WI38 (cell line): ENCODE measurements around the gene RIOK3.

Experiments
- H3K4me3 ChIP-seq: 2 replicates; pipeline ENCODE4 v1.5.1; 2011; ENCODE audit warnings: low read depth, mild to moderate bottlenecking, control low read depth, low read length
- CTCF ChIP-seq: IDR thresholded peaks from 2 replicates; pipeline ENCODE4 v1.5.1; 2012; ENCODE audit warnings: low read depth, mild to moderate bottlenecking, control low read depth, low read length

RIOK3 gene

GRCh38 chr18:23521907-23522306 is 68.8 kb downstream of the RIOK3 start:
- H3K4me3 ChIP-seq = no peak overlapping the region
- no peak for TF ChIP-seq CTCF

GRCh38 chr18:23523429-23524212 is 70.5 kb downstream of the RIOK3 start:
- H3K4me3 ChIP-seq = no peak overlapping the region
- TF ChIP-seq CTCF = no peak

DNA sequence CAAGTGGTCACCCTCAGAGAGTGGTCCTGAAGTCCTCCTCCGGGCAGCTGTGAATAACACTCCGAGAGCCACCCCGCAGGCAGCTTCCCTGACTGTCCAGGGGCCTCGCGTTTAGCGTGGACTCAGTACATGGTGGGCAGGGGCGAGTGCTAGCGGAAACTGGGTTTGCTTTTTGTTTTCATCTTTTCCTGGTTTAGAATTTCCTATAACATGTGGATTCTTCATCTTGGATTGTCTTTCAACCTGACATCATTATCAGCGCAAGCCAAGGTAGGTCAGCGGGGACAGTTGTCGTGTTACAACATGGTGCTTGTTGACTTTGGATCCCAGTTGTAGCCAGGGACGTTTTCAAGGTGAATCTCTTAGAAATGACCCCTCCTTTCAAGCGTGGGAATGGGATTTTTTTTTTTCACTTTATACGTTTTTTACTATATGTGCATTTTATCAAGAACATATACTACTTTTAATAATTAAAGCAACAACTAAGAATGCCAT is 71.2 kb downstream of the RIOK3 start:
- no peak for TF ChIP-seq CTCF
- no peak overlapping the region for H3K4me3 ChIP-seq

GRCh38 chr18:23526501-23527063 is 73.5 kb downstream of the RIOK3 start:
- no peak overlapping the region for H3K4me3 ChIP-seq
- no peak for TF ChIP-seq CTCF

DNA sequence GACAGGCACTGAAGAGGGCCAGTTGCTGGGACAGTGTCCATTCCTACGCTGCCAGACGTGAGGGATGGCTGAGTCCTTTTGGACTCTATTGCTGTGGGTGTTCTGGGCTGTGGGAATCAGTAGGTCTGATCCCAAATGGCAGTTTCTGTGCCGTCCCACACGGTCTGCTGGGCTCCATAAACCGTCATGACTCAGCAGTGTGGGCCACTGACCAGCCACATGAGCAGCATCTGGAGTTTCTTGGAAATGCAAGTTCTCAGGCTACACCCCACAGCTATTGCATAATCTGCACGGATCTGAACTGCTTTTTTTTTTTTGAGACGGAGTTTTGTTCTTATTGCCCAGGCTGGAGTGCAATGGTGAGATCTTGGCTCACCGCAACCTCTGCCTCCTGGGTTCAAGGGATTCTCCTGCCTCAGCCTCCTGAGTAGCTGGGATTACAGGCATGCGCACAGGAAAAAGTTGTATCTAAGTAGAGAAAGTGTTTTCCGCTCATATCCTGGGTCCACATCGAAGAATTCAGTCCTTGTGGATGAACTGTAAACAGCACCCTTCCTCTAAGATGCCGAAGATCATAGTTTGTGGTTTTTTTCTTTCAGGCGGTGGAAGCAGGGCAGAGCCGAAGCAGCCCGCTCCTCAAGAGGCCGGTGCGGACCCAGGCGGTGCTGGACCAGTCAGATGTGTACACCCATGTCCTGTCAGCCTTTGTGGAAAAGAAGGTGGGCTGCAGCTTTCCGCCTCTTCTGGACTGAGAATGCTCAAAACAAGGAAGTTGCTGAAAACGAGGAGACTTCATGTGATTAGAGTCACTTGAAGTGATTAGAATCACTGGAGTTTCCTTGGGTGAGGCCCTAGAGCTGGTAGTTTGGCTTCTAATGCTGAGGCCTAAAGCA is 75.7 kb downstream of the RIOK3 start:
- no peak overlapping the region for H3K4me3 ChIP-seq
- TF ChIP-seq CTCF = no peak

GRCh38 chr18:23529604-23530003 is 76.5 kb downstream of the RIOK3 start:
- no peak for TF ChIP-seq CTCF
- H3K4me3 ChIP-seq = no peak overlapping the region
